WTC11 (cell line): ENCODE results near the gene CRACDL. TPM values are rescaled to one million over a fixed set of nuclear protein-coding genes. Genes with fewer than 3 reads are reported as not detected.

Experiments
- ATAC-seq: fragments of 200-7000 bp; cut with Tn5 transposase; 2 replicates; pipeline ENCODE4 v1.10.0; 2021; ENCODE audit warnings: mild to moderate bottlenecking, moderate library complexity
- CTCF ChIA-PET: fragments of 300-600 bp; sonication (Branson Sonifier 250); formaldehyde crosslinking; loops from one replicate; lab custom pipeline; 2021; ENCODE audit warnings: antibody characterized with exemption; lab: Charles Lee
- POLR2A ChIA-PET: fragments of 350-600 bp; sonication (Branson Sonifier 250); formaldehyde crosslinking; loops from one replicate; lab custom pipeline; 2021; ENCODE audit warnings: antibody characterized with exemption; lab: Charles Lee
- DNase-seq: peaks from one replicate; pipeline ENCODE4 v3.0.0; 2021; ENCODE audit warnings: low spot score
- H3K27ac Mint-ChIP-seq: 2 replicates; pipeline ENCODE4 v1.8.0; 2021; ENCODE audit warnings: mixed read lengths
- H3K27me3 Mint-ChIP-seq: 2 replicates; pipeline ENCODE4 v1.8.0; 2021; ENCODE audit warnings: low read depth, mild to moderate bottlenecking, moderate library complexity, mixed read lengths
- H3K36me3 Mint-ChIP-seq: 2 replicates; pipeline ENCODE4 v1.8.0; 2021; ENCODE audit warnings: mixed read lengths
- H3K4me1 Mint-ChIP-seq: 2 replicates; pipeline ENCODE4 v1.8.0; 2022; ENCODE audit warnings: mixed read lengths
- H3K4me3 Mint-ChIP-seq: 2 replicates; pipeline ENCODE4 v1.8.0; 2021; ENCODE audit warnings: mild to moderate bottlenecking, moderate library complexity, mixed read lengths
- H3K9me3 Mint-ChIP-seq: 2 replicates; pipeline ENCODE4 v1.8.0; 2021; ENCODE audit warnings: mixed read lengths
- ATF1 ChIP-seq: sonication (generic); formaldehyde crosslinking; IDR thresholded peaks from 2 replicates; pipeline ENCODE4 v1.8.1; 2023; ENCODE audit warnings: mild to moderate bottlenecking, moderate library complexity, missing genetic modification reagents
- CTCF ChIP-seq: fragments of 200-600 bp; IDR thresholded peaks from 2 replicates; pipeline ENCODE4 v1.8.0; 2022; ENCODE audit warnings: antibody characterized with exemption
- E2F1 ChIP-seq: sonication (generic); formaldehyde crosslinking; IDR thresholded peaks from 2 replicates; pipeline ENCODE4 v1.8.0; 2022; ENCODE audit warnings: mild to moderate bottlenecking, missing genetic modification reagents
- E2F4 ChIP-seq: sonication (generic); formaldehyde crosslinking; IDR thresholded peaks from 2 replicates; pipeline ENCODE4 v1.8.1; 2022; ENCODE audit warnings: low read depth, mild to moderate bottlenecking, moderate library complexity, missing genetic modification reagents, borderline replicate concordance
- ELF4 ChIP-seq: sonication (generic); formaldehyde crosslinking; IDR thresholded peaks from 2 replicates; pipeline ENCODE4 v1.8.1; 2022; ENCODE audit warnings: low read depth, mild to moderate bottlenecking, moderate library complexity, missing genetic modification reagents
- ERG ChIP-seq: fragments of 250-450 bp; sonication (Bioruptor Pico); IDR thresholded peaks from 2 replicates; pipeline ENCODE4 v1.8.0; 2021; ENCODE audit warnings: mild to moderate bottlenecking
- ESRRA ChIP-seq: sonication (generic); formaldehyde crosslinking; IDR thresholded peaks from 2 replicates; pipeline ENCODE4 v1.8.1; 2022; ENCODE audit warnings: mild to moderate bottlenecking, missing genetic modification reagents, borderline replicate concordance
- ETV6 ChIP-seq: sonication (generic); formaldehyde crosslinking; IDR thresholded peaks from 2 replicates; pipeline ENCODE4 v1.8.1; 2022; ENCODE audit warnings: mild to moderate bottlenecking, missing genetic modification reagents
- FOXJ3 ChIP-seq: sonication (generic); formaldehyde crosslinking; IDR thresholded peaks from 2 replicates; pipeline ENCODE4 v1.9.0; 2021; ENCODE audit warnings: missing genetic modification reagents, mild to moderate bottlenecking, borderline replicate concordance
- GABPB1 ChIP-seq: sonication (generic); formaldehyde crosslinking; IDR thresholded peaks from 2 replicates; pipeline ENCODE4 v1.8.1; 2023; ENCODE audit warnings: mild to moderate bottlenecking, missing genetic modification reagents
- GTF2I ChIP-seq: fragments of 250-450 bp; sonication (Bioruptor Pico); conservative IDR thresholded peaks from 2 replicates; pipeline ENCODE4 v1.4.0; 2021; ENCODE audit warnings: mild to moderate bottlenecking
- JUN ChIP-seq: sonication (generic); formaldehyde crosslinking; IDR thresholded peaks from 2 replicates; pipeline ENCODE4 v1.8.0; 2023; ENCODE audit warnings: mild to moderate bottlenecking, missing genetic modification reagents
- MAX ChIP-seq: sonication (generic); formaldehyde crosslinking; IDR thresholded peaks from 2 replicates; pipeline ENCODE4 v1.8.0; 2022; ENCODE audit warnings: mild to moderate bottlenecking, missing genetic modification reagents
- MLX ChIP-seq: sonication (generic); formaldehyde crosslinking; IDR thresholded peaks from 2 replicates; pipeline ENCODE4 v1.8.1; 2023; ENCODE audit warnings: mild to moderate bottlenecking, missing genetic modification reagents, moderate library complexity
- NFATC4 ChIP-seq: fragments of 250-450 bp; sonication (Bioruptor Pico); IDR thresholded peaks from 2 replicates; pipeline ENCODE4 v1.9.0; 2021; ENCODE audit warnings: mild to moderate bottlenecking
- OVOL2 ChIP-seq: fragments of 250-450 bp; sonication (Bioruptor Pico); IDR thresholded peaks from 2 replicates; pipeline ENCODE4 v1.9.0; 2021; ENCODE audit warnings: mild to moderate bottlenecking, borderline replicate concordance
- STAT6 ChIP-seq: sonication (generic); formaldehyde crosslinking; conservative IDR thresholded peaks from 2 replicates; pipeline ENCODE4 v1.8.1; 2023; ENCODE audit warnings: mild to moderate bottlenecking, low read depth, missing genetic modification reagents, moderate library complexity
- TP53 ChIP-seq: sonication (generic); formaldehyde crosslinking; IDR thresholded peaks from 2 replicates; pipeline ENCODE4 v1.8.1; 2023; ENCODE audit warnings: mild to moderate bottlenecking, missing genetic modification reagents
- ZBTB21 ChIP-seq: sonication (generic); formaldehyde crosslinking; IDR thresholded peaks from 2 replicates; pipeline ENCODE4 v1.8.1; 2023; ENCODE audit warnings: mild to moderate bottlenecking, missing genetic modification reagents, borderline replicate concordance
- ZMAT4 ChIP-seq: fragments of 250-450 bp; sonication (Bioruptor Pico); IDR thresholded peaks from 2 replicates; pipeline ENCODE4 v1.9.0; 2021; ENCODE audit warnings: mild to moderate bottlenecking
- ZSCAN18 ChIP-seq: fragments of 250-450 bp; sonication (Bioruptor Pico); IDR thresholded peaks from 2 replicates; pipeline ENCODE4 v2.1.2; 2022; ENCODE audit warnings: mild to moderate bottlenecking, moderate library complexity
- total RNA-seq: library from RNA; stranded (reverse); gene quantifications from 3 replicates; pipeline ENCODE4 v1.2.3, GENCODE V29; 2021

CRACDL gene
- total RNA-seq, 1 experiment from 2014 or later: 0.72 TPM

- no peak for TF ChIP-seq ATF1 (CRISPR knock-in tag)
- TF ChIP-seq ZBTB21 (CRISPR knock-in tag): no peak
- no peak for TF ChIP-seq ETV6
- no peak for TF ChIP-seq ELF4 (CRISPR knock-in tag)
These were observed 81.3 kb downstream of the CRACDL start (continued) for GRCh38 chr2:98854682-98855081.

- no peak for TF ChIP-seq MLX (CRISPR knock-in tag)
- no peak for TF ChIP-seq ESRRA
- TF ChIP-seq GTF2I: no peak
- no peak for TF ChIP-seq E2F4 (CRISPR knock-in tag)
- no peak for TF ChIP-seq ZSCAN18 (CRISPR knock-in tag)
- no peak for TF ChIP-seq JUN (CRISPR knock-in tag)
- no peak for TF ChIP-seq FOXJ3 (CRISPR knock-in tag)
- no peak for TF ChIP-seq OVOL2
- no peak for TF ChIP-seq E2F1 (CRISPR knock-in tag)
- TF ChIP-seq GABPB1: no peak
- no peak for TF ChIP-seq NFATC4 (CRISPR knock-in tag)
- DNase-seq: no peak
- Mint-ChIP-seq H3K36me3 (no peaks in the 10 kb centered on the region), H3K9me3 (peaks cover 10% of the 10 kb centered on the region; the same call in 1 of the 2 replicates), H3K27ac (no peak overlapping the region), H3K4me3 (no peak overlapping the region), H3K27me3 (no peaks in the 10 kb centered on the region; the same call in 1 of the 2 replicates), H3K4me1 (no peaks in the 10 kb centered on the region)
- ChIA-PET POLR2A (no interaction called here), CTCF (no interaction called here)
- ATAC-seq: no peak
These were observed 83.1 kb downstream of the CRACDL start for GRCh38 chr2:98852932-98853331.

GRCh38 chr2:98850074-98850473 is 86.0 kb downstream of the CRACDL start:
- Mint-ChIP-seq H3K4me1 (no peaks in the 10 kb centered on the region), H3K27me3 (no peaks in the 10 kb centered on the region), H3K36me3 (no peaks in the 10 kb centered on the region), H3K27ac (no peak overlapping the region), H3K9me3 (no peaks in the 10 kb centered on the region), H3K4me3 (no peak overlapping the region)
- ChIA-PET CTCF (interaction anchor here (1.9 kb wide), 1 partner anchor 201 kb away, joined by 9 read pairs; no protein-coding TSS in a partner anchor), POLR2A (no interaction called here)
- DNase-seq: no peak
- no peak for ATAC-seq
- TF ChIP-seq MAX (CRISPR knock-in tag) (no peak), STAT6 (CRISPR knock-in tag) (no peak), CTCF (no peak), ERG (CRISPR knock-in tag) (no peak), TP53 (CRISPR knock-in tag) (no peak), ZMAT4 (CRISPR knock-in tag) (no peak)
